ENCODE data around the gene BIN1. TPM values are rescaled to one million over a fixed set of nuclear protein-coding genes. Genes with fewer than 3 reads are reported as not detected.

BIN1 gene
- total and polyA plus RNA-seq, 2 experiments from 2014 or later = 23.9 to 33.0 TPM

- peaks cover 14% of the 10 kb centered on the region for H3K4me1 ChIP-seq (ENCODE audit: insufficient read depth)
- TF ChIP-seq EZH2phosphoT487 (IDR thresholded peaks at IDR 0.05; ENCODE audit: insufficient read depth, low read depth) (no peak), EZH2 (IDR thresholded peaks at IDR 0.05; ENCODE audit: insufficient read depth, poor library complexity, severe bottlenecking) (no peak)
- DNase-seq = no peak
- no peak overlapping the region for H3K9ac ChIP-seq
- no peaks in the 10 kb centered on the region for H3K9me2 ChIP-seq (ENCODE audit: insufficient read depth)
- 86 to 88% methylated on average over 11 of the region's 11 CpGs for WGBS, 2 experiments (ENCODE audit: low coverage in 1 of 2, low lambda C conversion rate in 2 of 2, missing lambda C conversion rate in 2 of 2)
- in situ Hi-C loops (cut with MboI) = no loop called here
- no peak overlapping the region for H3K4me3 ChIP-seq
- no peak overlapping the region for H3K27ac ChIP-seq
- no peaks in the 10 kb centered on the region for H3F3A ChIP-seq (ENCODE audit: insufficient read depth)
- H2AFZ ChIP-seq = no peak overlapping the region
- no peak overlapping the region for H3K4me2 ChIP-seq (ENCODE audit: unreplicated experiment)
- H4K20me1 ChIP-seq (ENCODE audit: insufficient read depth) = no peaks in the 10 kb centered on the region
- no peaks in the 10 kb centered on the region for H3K36me3 ChIP-seq (ENCODE audit: low read depth)
- no peaks in the 10 kb centered on the region for H3K79me2 ChIP-seq (ENCODE audit: insufficient read depth)
- H3K27me3 ChIP-seq (replicated peaks; ENCODE audit: insufficient read depth) = no peaks in the 10 kb centered on the region
- H3K9me3 ChIP-seq (ENCODE audit: low read depth) = no peaks in the 10 kb centered on the region
Observed at GRCh38 chr2:127069536-127069935, 37.4 kb downstream of the BIN1 start.

GRCh38 chr2:127069003-127069402 is 38.0 kb downstream of the BIN1 start:
- no peak for DNase-seq
- no peak overlapping the region for H2AFZ ChIP-seq
- no peaks in the 10 kb centered on the region for H3K27me3 ChIP-seq (replicated peaks; ENCODE audit: insufficient read depth)
- H4K20me1 ChIP-seq (ENCODE audit: insufficient read depth) = no peaks in the 10 kb centered on the region
- H3F3A ChIP-seq (ENCODE audit: insufficient read depth) = no peaks in the 10 kb centered on the region
- in situ Hi-C loops (cut with MboI) = no loop called here
- H3K4me2 ChIP-seq (ENCODE audit: unreplicated experiment) = no peak overlapping the region
- no peaks in the 10 kb centered on the region for H3K79me2 ChIP-seq (ENCODE audit: insufficient read depth)
- peaks cover 20% of the 10 kb centered on the region for H3K4me1 ChIP-seq (ENCODE audit: insufficient read depth)
- H3K9me2 ChIP-seq (ENCODE audit: insufficient read depth) = no peaks in the 10 kb centered on the region
- no peaks in the 10 kb centered on the region for H3K9me3 ChIP-seq (ENCODE audit: low read depth)
- WGBS, 2 experiments (ENCODE audit: low coverage in 1 of 2, low lambda C conversion rate in 2 of 2, missing lambda C conversion rate in 2 of 2) = 81 to 85% methylated on average over 10 of the region's 10 CpGs
- no peak overlapping the region for H3K4me3 ChIP-seq
- H3K27ac ChIP-seq = no peak overlapping the region
- TF ChIP-seq EZH2phosphoT487 (IDR thresholded peaks at IDR 0.05; ENCODE audit: insufficient read depth, low read depth) (no peak), EZH2 (IDR thresholded peaks at IDR 0.05; ENCODE audit: insufficient read depth, poor library complexity, severe bottlenecking) (no peak)
- H3K36me3 ChIP-seq (ENCODE audit: low read depth) = no peaks in the 10 kb centered on the region
- H3K9ac ChIP-seq = no peak overlapping the region

GRCh38 chr2:127068351-127068741 is 38.6 kb downstream of the BIN1 start:
- no peak for DNase-seq
- no peak overlapping the region for H3K9ac ChIP-seq
- no peaks in the 10 kb centered on the region for H4K20me1 ChIP-seq (ENCODE audit: insufficient read depth)
- H3K9me3 ChIP-seq (ENCODE audit: low read depth) = no peaks in the 10 kb centered on the region
- H3K9me2 ChIP-seq (ENCODE audit: insufficient read depth) = no peaks in the 10 kb centered on the region
- H3K36me3 ChIP-seq (ENCODE audit: low read depth) = no peaks in the 10 kb centered on the region
- no peaks in the 10 kb centered on the region for H3K27me3 ChIP-seq (replicated peaks; ENCODE audit: insufficient read depth)
- in situ Hi-C loops (cut with MboI) = no loop called here
- H3K4me2 ChIP-seq (ENCODE audit: unreplicated experiment) = no peak overlapping the region
- no peak for TF ChIP-seq EZH2phosphoT487 (IDR thresholded peaks at IDR 0.05; ENCODE audit: insufficient read depth, low read depth)
- TF ChIP-seq EZH2 (IDR thresholded peaks at IDR 0.05; ENCODE audit: insufficient read depth, poor library complexity, severe bottlenecking) = no peak
- H2AFZ ChIP-seq = no peak overlapping the region
- no peaks in the 10 kb centered on the region for H3F3A ChIP-seq (ENCODE audit: insufficient read depth)
- no peaks in the 10 kb centered on the region for H3K79me2 ChIP-seq (ENCODE audit: insufficient read depth)
- WGBS, 2 experiments (ENCODE audit: low coverage in 1 of 2, low lambda C conversion rate in 2 of 2, missing lambda C conversion rate in 2 of 2) = 93 to 94% methylated on average over 14 to 19 of the region's 20 CpGs
- no peak overlapping the region for H3K27ac ChIP-seq
- H3K4me3 ChIP-seq = no peak overlapping the region
- peaks cover 20% of the 10 kb centered on the region for H3K4me1 ChIP-seq (ENCODE audit: insufficient read depth)

GRCh38 chr2:127067620-127068350 is 39.2 kb downstream of the BIN1 start:
- H3K36me3 ChIP-seq (ENCODE audit: low read depth) = no peaks in the 10 kb centered on the region
- WGBS, 2 experiments (ENCODE audit: low coverage in 1 of 2, low lambda C conversion rate in 2 of 2, missing lambda C conversion rate in 2 of 2) = 49% methylated on average over 16 to 19 of the region's 19 CpGs
- peaks cover 20% of the 10 kb centered on the region for H3K4me1 ChIP-seq (ENCODE audit: insufficient read depth)
- H3K27me3 ChIP-seq (replicated peaks; ENCODE audit: insufficient read depth) = no peaks in the 10 kb centered on the region
- 0 out of 2 replicates have a peak overlapping the region, but pooled peaks have one; percentile 8 for H3K27ac ChIP-seq
- no peaks in the 10 kb centered on the region for H3K9me3 ChIP-seq (ENCODE audit: low read depth)
- no peaks in the 10 kb centered on the region for H3K79me2 ChIP-seq (ENCODE audit: insufficient read depth)
- peak; percentile 74 for DNase-seq
- no peak overlapping the region for H3K4me3 ChIP-seq
- H3K4me2 ChIP-seq (ENCODE audit: unreplicated experiment) = no peak overlapping the region
- H3K9ac ChIP-seq = no peak overlapping the region
- no peaks in the 10 kb centered on the region for H3K9me2 ChIP-seq (ENCODE audit: insufficient read depth)
- H4K20me1 ChIP-seq (ENCODE audit: insufficient read depth) = no peaks in the 10 kb centered on the region
- TF ChIP-seq EZH2 (IDR thresholded peaks at IDR 0.05; ENCODE audit: insufficient read depth, poor library complexity, severe bottlenecking) (no peak), EZH2phosphoT487 (IDR thresholded peaks at IDR 0.05; ENCODE audit: insufficient read depth, low read depth) (no peak)
- H2AFZ ChIP-seq = no peak overlapping the region
- in situ Hi-C loops (cut with MboI) = no loop called here
- no peaks in the 10 kb centered on the region for H3F3A ChIP-seq (ENCODE audit: insufficient read depth)
